H1 (cell line): ENCODE data around the gene PAK6.

Source experiments
- ATF2 ChIP-seq: IDR thresholded peaks from 2 replicates; pipeline ENCODE4 v1.6.1; 2012; ENCODE audit warnings: low read length, inconsistent platforms
- BCL11A ChIP-seq, 2 experiments: IDR thresholded peaks; one replicate each; pipeline ENCODE4 v1.6.1; 2011; ENCODE audit warnings: low read depth in 2 of 2, low read length in 2 of 2, mild to moderate bottlenecking in 2 of 2
- CEBPB ChIP-seq: IDR thresholded peaks from 2 replicates; pipeline ENCODE4 v1.6.1; 2012; ENCODE audit warnings: low read depth, low read length
- EP300 ChIP-seq, 2 experiments: IDR thresholded peaks; 1 replicate in 1 of 2; 2 replicates in 1 of 2; pipeline ENCODE4 v1.6.1; 2011 to 2012; ENCODE audit warnings: low read depth in 2 of 2, low read length in 2 of 2, mild to moderate bottlenecking in 2 of 2, borderline replicate concordance in 1 of 2, inconsistent platforms in 1 of 2, moderate library complexity in 1 of 2
- EZH2 ChIP-seq: fragments of 200-600 bp; sonication (generic); IDR thresholded peaks from 2 replicates; pipeline ENCODE4 v1.7.1; 2012; ENCODE audit warnings: low read depth, mild to moderate bottlenecking, moderate library complexity, low read length, inconsistent platforms; ENCODE audit not compliant: severe bottlenecking
- GABPA ChIP-seq: IDR thresholded peaks from 2 replicates; pipeline ENCODE4 v1.6.1; 2011; ENCODE audit warnings: mild to moderate bottlenecking, low read length, moderate library complexity, borderline replicate concordance; ENCODE audit not compliant: insufficient read depth
- HDAC2 ChIP-seq, 2 experiments: fragments of 300-600 bp in 1 of 2; sonication (generic) in 1 of 2; IDR thresholded peaks; 2 replicates each; pipeline ENCODE4 v1.6.1; 2011 to 2012; ENCODE audit warnings: low read depth in 2 of 2, low read length in 2 of 2, mild to moderate bottlenecking in 2 of 2, moderate library complexity in 2 of 2, borderline replicate concordance in 1 of 2, inconsistent platforms in 1 of 2
- NRF1 ChIP-seq: IDR thresholded peaks from 2 replicates; pipeline ENCODE4 v1.6.1; 2011; ENCODE audit warnings: mild to moderate bottlenecking, low read depth, low read length, improper control_type of control experiment
- SP1 ChIP-seq: IDR thresholded peaks from 2 replicates; pipeline ENCODE4 v1.6.1; 2011; ENCODE audit warnings: low read depth, low read length
- ZNF274 ChIP-seq: IDR thresholded peaks from 2 replicates; pipeline ENCODE4 v1.7.0; 2012; ENCODE audit warnings: low read length, borderline replicate concordance; ENCODE audit errors: extremely low read depth
- TF ChIP-seq, protein P1 (sequence below), 3 experiments: IDR thresholded peaks; 1 replicate in 2 of 3; 2 replicates in 1 of 3; pipeline versions ENCODE4 v1.5.1 to v1.6.1; 2011; ENCODE audit warnings: low read length in 3 of 3, mild to moderate bottlenecking in 3 of 3, inconsistent platforms in 2 of 3, low read depth in 1 of 3, moderate library complexity in 1 of 3; ENCODE audit not compliant: insufficient read depth in 1 of 3; ENCODE audit errors: control extremely low read depth in 1 of 3

DNA sequence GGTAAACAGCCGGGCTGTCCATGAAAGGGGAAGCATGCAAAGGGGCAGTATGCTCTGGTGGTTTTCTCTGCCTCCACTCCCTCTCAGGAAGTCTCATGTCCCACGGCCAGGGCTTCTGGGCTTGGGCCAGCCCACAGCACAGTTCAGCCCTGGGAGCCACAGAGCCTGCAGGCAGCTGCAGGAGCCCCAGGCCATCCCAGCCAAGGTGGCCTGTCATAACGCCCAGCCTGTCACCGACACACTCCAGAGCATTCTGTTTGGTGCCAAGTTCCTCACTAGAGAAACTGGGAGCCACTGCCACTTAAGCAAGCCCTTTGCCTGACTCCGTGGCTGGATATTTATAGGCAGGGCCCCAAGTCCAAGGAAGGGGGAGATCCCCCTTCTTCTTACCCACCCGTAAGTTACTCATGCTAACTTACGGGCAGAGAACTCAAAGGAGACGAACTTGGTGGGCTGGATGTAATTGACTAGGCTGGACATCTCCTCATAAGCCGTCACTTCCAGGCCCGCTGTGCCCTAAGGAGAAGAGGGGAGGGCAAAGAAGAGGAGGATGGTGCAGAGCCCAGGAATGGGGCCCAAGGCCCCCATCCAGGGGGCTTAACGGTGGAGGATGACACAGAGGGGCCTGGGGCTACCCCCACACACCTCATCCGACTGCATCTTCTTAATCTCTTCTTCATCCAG is 57.2 kb downstream of the PAK6 start:
- no peak for TF ChIP-seq ZNF274
- no peak for TF ChIP-seq EZH2
- no peak for TF ChIP-seq CEBPB
- TF ChIP-seq, protein P1, sequence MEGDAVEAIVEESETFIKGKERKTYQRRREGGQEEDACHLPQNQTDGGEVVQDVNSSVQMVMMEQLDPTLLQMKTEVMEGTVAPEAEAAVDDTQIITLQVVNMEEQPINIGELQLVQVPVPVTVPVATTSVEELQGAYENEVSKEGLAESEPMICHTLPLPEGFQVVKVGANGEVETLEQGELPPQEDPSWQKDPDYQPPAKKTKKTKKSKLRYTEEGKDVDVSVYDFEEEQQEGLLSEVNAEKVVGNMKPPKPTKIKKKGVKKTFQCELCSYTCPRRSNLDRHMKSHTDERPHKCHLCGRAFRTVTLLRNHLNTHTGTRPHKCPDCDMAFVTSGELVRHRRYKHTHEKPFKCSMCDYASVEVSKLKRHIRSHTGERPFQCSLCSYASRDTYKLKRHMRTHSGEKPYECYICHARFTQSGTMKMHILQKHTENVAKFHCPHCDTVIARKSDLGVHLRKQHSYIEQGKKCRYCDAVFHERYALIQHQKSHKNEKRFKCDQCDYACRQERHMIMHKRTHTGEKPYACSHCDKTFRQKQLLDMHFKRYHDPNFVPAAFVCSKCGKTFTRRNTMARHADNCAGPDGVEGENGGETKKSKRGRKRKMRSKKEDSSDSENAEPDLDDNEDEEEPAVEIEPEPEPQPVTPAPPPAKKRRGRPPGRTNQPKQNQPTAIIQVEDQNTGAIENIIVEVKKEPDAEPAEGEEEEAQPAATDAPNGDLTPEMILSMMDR (IDR thresholded peaks at IDR 0.05; ENCODE audit: control extremely low read depth in 1 of 3, insufficient read depth in 1 of 3, low read depth in 1 of 3, low read length in 3 of 3): no peak
- no peak for TF ChIP-seq BCL11A (IDR thresholded peaks at IDR 0.05; ENCODE audit: low read depth in 2 of 2, low read length in 2 of 2)
- TF ChIP-seq EP300 (IDR thresholded peaks at IDR 0.05; ENCODE audit: borderline replicate concordance in 1 of 2, low read depth in 2 of 2, low read length in 2 of 2): no peak
- no peak for TF ChIP-seq SP1
- TF ChIP-seq HDAC2 (IDR thresholded peaks at IDR 0.05; ENCODE audit: borderline replicate concordance in 1 of 2, low read depth in 2 of 2, low read length in 2 of 2): no peak
- no peak for TF ChIP-seq ATF2
- TF ChIP-seq GABPA: no peak
- no peak for TF ChIP-seq NRF1
